Measurements from ENCODE around the gene KDM5A.

- TF ChIP-seq POLR2A (IDR thresholded peaks at IDR 0.05; ENCODE audit: low read length) (no peak), GATA1 (IDR thresholded peaks at IDR 0.05; ENCODE audit: low read depth, low read length) (no peak)
Measured at GRCh38 chr12:402029-402389, 12.9 kb upstream of the KDM5A start.

Measured in erythroblast (primary cell).